Measurements from ENCODE around the gene CDC73. TPM values are rescaled to one million over a fixed set of nuclear protein-coding genes. Genes with fewer than 3 reads are reported as not detected.
A peak's percentile ranks its signal among the peaks of the same experiment; 100 is the strongest.

The CDC73 gene
- polyA plus RNA-seq, 1 donor (not counting 4 experiments of a cell fraction or from before 2014, with no cell fraction given), result 45.3 TPM

GRCh38 chr1:193104907-193105820 is 16.7 kb upstream of the CDC73 start, which contains the start of gene GLRX2:
Gene GLRX2 (minus strand): TSS chr1:193105414. CDS start chr1:193105382, 32 bp downstream.
- no peak for DNase-seq (ENCODE audit: low read depth, low spot score)
- peak within 1 kb of the TSS; percentile 68 to 81 (median 80) for H3K4me3 ChIP-seq (ENCODE audit: control insufficient read depth in 2 of 3, extremely low read depth in 1 of 3, insufficient read depth in 2 of 3, low read depth in 1 of 3, low read length in 3 of 3)
- no peaks in the 10 kb centered on the region for H3K9me1 ChIP-seq (ENCODE audit: control insufficient read depth, extremely low read depth, insufficient read depth, low read length)
- H2AFZ ChIP-seq (ENCODE audit: control insufficient read depth, low read length), result peak within 1 kb of the TSS; percentile 94
- peak within 1 kb of the TSS; percentile 77 for H3K27ac ChIP-seq (ENCODE audit: control insufficient read depth, insufficient read depth, low read length)
- peaks cover 24% of the 10 kb centered on the region for H3K79me2 ChIP-seq (ENCODE audit: control insufficient read depth, insufficient read depth, low read length)
- H3K9ac ChIP-seq (ENCODE audit: control insufficient read depth, extremely low read depth, insufficient read depth, low read length), result peak within 1 kb of the TSS; percentile 71
- dilution Hi-C loops (cut with MboI; ENCODE audit: extremely low pct_ligation_motif_present, low sequenced_read_pairs), result no loop called here
- H3K27me3 ChIP-seq (ENCODE audit: control insufficient read depth, extremely low read depth, insufficient read depth, low read length), result no peaks in the 10 kb centered on the region
- H4K20me1 ChIP-seq (ENCODE audit: control insufficient read depth, extremely low read depth, insufficient read depth, low read length), result no peaks in the 10 kb centered on the region
- peak; percentile 9 for FAIRE-seq
- peaks cover 0 to 5% of the 10 kb centered on the region in 2 experiments for H3K36me3 ChIP-seq (ENCODE audit: control insufficient read depth in 2 of 2, extremely low read depth in 1 of 2, insufficient read depth in 2 of 2, low read length in 2 of 2)
- TF ChIP-seq EZH2 (IDR thresholded peaks at IDR 0.05; ENCODE audit: low read length), result no peak
- TF ChIP-seq CTCF (optimal IDR thresholded peaks at IDR 0.05 in 1 of 3, IDR thresholded peaks at IDR 0.05 in 1 of 3, conservative IDR thresholded peaks at IDR 0.05 in 1 of 3; ENCODE audit: extremely low read depth in 1 of 3, insufficient read depth in 2 of 3, low read length in 3 of 3), result peak in 1 of 3 experiments; percentile 26
- H3K4me2 ChIP-seq (ENCODE audit: control insufficient read depth, extremely low read depth, insufficient read depth, low read depth, low read length), result peak within 1 kb of the TSS; percentile 89
- H3K9me3 ChIP-seq (ENCODE audit: control insufficient read depth, low read depth, low read length), result no peaks in the 10 kb centered on the region
- peaks cover 8% of the 10 kb centered on the region for H3K4me1 ChIP-seq (ENCODE audit: control insufficient read depth, extremely low read depth, insufficient read depth, low read length)

- DNase-seq (ENCODE audit: low read depth, low spot score), result no peak
- H3K4me1 ChIP-seq (ENCODE audit: control insufficient read depth, extremely low read depth, insufficient read depth, low read length), result peaks cover 8% of the 10 kb centered on the region
- no peaks in the 10 kb centered on the region for H3K9me3 ChIP-seq (ENCODE audit: control insufficient read depth, low read depth, low read length)
- peaks cover 24% of the 10 kb centered on the region for H3K79me2 ChIP-seq (ENCODE audit: control insufficient read depth, insufficient read depth, low read length)
- H3K9ac ChIP-seq (ENCODE audit: control insufficient read depth, extremely low read depth, insufficient read depth, low read length), result peak overlapping the region; percentile 71
- TF ChIP-seq EZH2 (IDR thresholded peaks at IDR 0.05; ENCODE audit: low read length), result no peak
- TF ChIP-seq CTCF (optimal IDR thresholded peaks at IDR 0.05 in 1 of 3, IDR thresholded peaks at IDR 0.05 in 1 of 3, conservative IDR thresholded peaks at IDR 0.05 in 1 of 3; ENCODE audit: extremely low read depth in 1 of 3, insufficient read depth in 2 of 3, low read length in 3 of 3), result no peak
- H3K36me3 ChIP-seq (ENCODE audit: control insufficient read depth in 2 of 2, extremely low read depth in 1 of 2, insufficient read depth in 2 of 2, low read length in 2 of 2), result no peaks in the 10 kb centered on the region
- H3K9me1 ChIP-seq (ENCODE audit: control insufficient read depth, extremely low read depth, insufficient read depth, low read length), result no peaks in the 10 kb centered on the region
- FAIRE-seq, result no peak
- H3K4me3 ChIP-seq (ENCODE audit: control insufficient read depth in 2 of 3, extremely low read depth in 1 of 3, insufficient read depth in 2 of 3, low read depth in 1 of 3, low read length in 3 of 3), result peak overlapping the region; percentile 68 to 81 (median 80)
- no peaks in the 10 kb centered on the region for H3K27me3 ChIP-seq (ENCODE audit: control insufficient read depth, extremely low read depth, insufficient read depth, low read length)
- no peaks in the 10 kb centered on the region for H4K20me1 ChIP-seq (ENCODE audit: control insufficient read depth, extremely low read depth, insufficient read depth, low read length)
- peak overlapping the region; percentile 89 for H3K4me2 ChIP-seq (ENCODE audit: control insufficient read depth, extremely low read depth, insufficient read depth, low read depth, low read length)
- peak overlapping the region; percentile 77 for H3K27ac ChIP-seq (ENCODE audit: control insufficient read depth, insufficient read depth, low read length)
- peak overlapping the region; percentile 87 for H2AFZ ChIP-seq (ENCODE audit: control insufficient read depth, low read length)
- dilution Hi-C loops (cut with MboI; ENCODE audit: extremely low pct_ligation_motif_present, low sequenced_read_pairs), result no loop called here
Observed at GRCh38 chr1:193105821-193106177, 16.0 kb upstream of the CDC73 start.

Measured in keratinocyte (primary cell).